GM12864 (cell line): ENCODE data around the gene HNRNPU.

ENCODE experiments used
- DNase-seq: peaks from one replicate; pipeline ENCODE4 v3.0.0-alpha.2; 2011; ENCODE audit warnings: low read depth
- H3K4me3 ChIP-seq: 2 replicates; pipeline ENCODE4 v1.5.1; 2011; ENCODE audit warnings: mild to moderate bottlenecking, low read depth, low read length, control low read depth
- CTCF ChIP-seq: IDR thresholded peaks from 2 replicates; pipeline ENCODE4 v1.5.1; 2011; ENCODE audit warnings: low read depth, mild to moderate bottlenecking, moderate library complexity, low read length, control low read depth, inconsistent platforms; ENCODE audit errors: missing control alignments

HNRNPU gene

DNA sequence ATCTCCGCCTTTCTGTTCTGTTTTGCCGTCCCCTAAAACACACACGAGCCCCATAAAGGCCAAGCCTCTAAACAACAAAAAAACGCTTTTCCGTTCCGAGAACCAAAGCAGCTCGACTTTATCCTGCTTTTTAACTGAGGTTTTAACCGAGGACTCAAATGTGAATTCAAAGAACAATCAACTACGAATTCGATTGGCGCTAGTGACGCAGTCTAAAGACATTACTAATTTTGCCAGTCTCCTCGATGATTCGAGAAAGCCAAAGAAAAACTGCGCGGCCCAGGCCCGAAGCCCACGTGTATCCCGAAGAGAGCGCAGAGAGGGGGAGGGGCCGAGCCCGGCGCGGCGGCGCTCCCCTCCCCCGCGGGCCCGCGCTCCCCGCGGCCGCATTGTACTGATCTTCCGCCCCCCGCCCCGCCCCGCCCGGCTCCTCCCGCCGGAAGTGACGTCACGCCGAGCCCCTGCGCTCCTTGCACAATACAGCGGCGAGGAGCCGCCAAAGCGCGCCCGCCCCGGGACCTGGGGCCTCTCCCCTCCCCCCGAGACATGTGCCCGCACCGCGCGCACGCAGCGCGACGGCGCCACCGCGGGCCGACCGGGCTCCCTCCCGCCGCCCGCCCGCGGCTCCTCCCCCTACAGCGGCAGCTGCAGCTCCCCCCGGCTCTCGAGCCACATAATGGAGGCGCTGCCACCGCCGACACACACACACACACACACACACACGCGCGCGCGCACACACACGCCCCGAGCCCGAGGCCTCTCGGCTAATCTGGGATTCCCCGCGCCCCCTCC lies 1.4 kb downstream of the HNRNPU start:
- no peak for TF ChIP-seq CTCF
- peak overlapping the region; percentile 100 for H3K4me3 ChIP-seq
- DNase-seq, result peak; percentile 67

GRCh38 chr1:244862354-244862698 lies 2.0 kb downstream of the HNRNPU start:
- TF ChIP-seq CTCF, result no peak
- DNase-seq, result no peak
- H3K4me3 ChIP-seq, result peak overlapping the region; percentile 100

GRCh38 chr1:244861683-244862082 lies 2.7 kb downstream of the HNRNPU start:
- TF ChIP-seq CTCF, result no peak
- no peak for DNase-seq
- peak overlapping the region; percentile 100 for H3K4me3 ChIP-seq

GRCh38 chr1:244860914-244861610 lies 3.3 kb downstream of the HNRNPU start:
- H3K4me3 ChIP-seq, result peak overlapping the region; percentile 100
- no peak for TF ChIP-seq CTCF
- no peak for DNase-seq

DNA sequence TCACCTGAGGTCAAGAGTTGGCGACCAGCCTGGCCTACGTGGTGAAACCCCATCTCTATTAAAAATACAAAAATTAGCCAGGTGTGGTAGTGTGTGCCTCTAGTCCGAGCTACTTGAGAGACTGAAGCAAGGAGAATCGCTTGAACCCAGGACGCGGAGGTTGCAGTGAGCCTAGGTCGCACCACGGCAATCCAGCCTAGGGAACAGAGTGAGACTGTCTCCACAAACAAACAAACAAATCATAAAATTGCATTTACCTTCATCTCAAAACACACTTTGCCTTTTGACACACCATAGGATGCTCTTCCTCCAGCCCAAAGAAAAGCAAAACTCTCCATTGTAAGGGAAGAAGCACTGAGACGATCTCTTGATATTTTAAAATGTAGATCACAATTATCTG lies 4.3 kb downstream of the HNRNPU start:
- DNase-seq, result no peak
- peak overlapping the region; percentile 1; the same call in 1 of the 2 replicates for H3K4me3 ChIP-seq

GRCh38 chr1:244858357-244858756 lies 6.0 kb downstream of the HNRNPU start:
- H3K4me3 ChIP-seq, result no peak overlapping the region
- no peak for DNase-seq
- TF ChIP-seq CTCF, result no peak

More for the DNA sequence above, 4.3 kb downstream of the HNRNPU start:
- TF ChIP-seq CTCF, result no peak

GRCh38 chr1:244857761-244858160 lies 6.6 kb downstream of the HNRNPU start:
- no peak overlapping the region for H3K4me3 ChIP-seq
- no peak for DNase-seq
- TF ChIP-seq CTCF, result no peak
